22Rv1 (cell line): ENCODE measurements around the gene MOB2.

Experiments
- ZFX ChIP-seq: fragments of 450-650 bp; IDR thresholded peaks from 2 replicates; pipeline ENCODE4 v1.6.1; 2017; ENCODE audit warnings: antibody characterized with exemption, borderline replicate concordance
- TF ChIP-seq, protein P1 (sequence below): fragments of 450-650 bp; IDR thresholded peaks from 2 replicates; pipeline ENCODE4 v1.5.1; 2017; ENCODE audit warnings: mild to moderate bottlenecking

DNA sequence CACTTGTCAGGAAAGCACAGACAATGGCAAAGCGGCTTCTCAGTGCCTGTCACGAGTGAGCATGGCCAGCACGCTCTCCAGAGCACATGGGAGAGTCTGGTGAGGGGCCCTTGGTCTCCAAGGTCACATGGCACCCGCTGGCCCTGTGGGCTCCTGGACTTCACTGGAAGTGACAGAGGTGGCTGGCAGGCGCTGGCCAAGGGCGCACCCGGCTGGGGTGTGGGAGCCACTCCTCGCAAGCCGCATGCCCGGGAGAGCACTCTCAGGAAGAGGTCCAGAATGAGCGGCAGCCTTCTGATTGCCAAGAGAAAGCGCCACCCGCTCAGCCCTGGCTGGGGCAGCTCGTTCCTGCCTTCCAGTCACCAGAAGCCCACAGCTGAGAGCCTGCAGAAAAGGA lies 17.1 kb upstream of the MOB2 start:
- TF ChIP-seq, protein P1, sequence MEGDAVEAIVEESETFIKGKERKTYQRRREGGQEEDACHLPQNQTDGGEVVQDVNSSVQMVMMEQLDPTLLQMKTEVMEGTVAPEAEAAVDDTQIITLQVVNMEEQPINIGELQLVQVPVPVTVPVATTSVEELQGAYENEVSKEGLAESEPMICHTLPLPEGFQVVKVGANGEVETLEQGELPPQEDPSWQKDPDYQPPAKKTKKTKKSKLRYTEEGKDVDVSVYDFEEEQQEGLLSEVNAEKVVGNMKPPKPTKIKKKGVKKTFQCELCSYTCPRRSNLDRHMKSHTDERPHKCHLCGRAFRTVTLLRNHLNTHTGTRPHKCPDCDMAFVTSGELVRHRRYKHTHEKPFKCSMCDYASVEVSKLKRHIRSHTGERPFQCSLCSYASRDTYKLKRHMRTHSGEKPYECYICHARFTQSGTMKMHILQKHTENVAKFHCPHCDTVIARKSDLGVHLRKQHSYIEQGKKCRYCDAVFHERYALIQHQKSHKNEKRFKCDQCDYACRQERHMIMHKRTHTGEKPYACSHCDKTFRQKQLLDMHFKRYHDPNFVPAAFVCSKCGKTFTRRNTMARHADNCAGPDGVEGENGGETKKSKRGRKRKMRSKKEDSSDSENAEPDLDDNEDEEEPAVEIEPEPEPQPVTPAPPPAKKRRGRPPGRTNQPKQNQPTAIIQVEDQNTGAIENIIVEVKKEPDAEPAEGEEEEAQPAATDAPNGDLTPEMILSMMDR = no peak
- no peak for TF ChIP-seq ZFX
